GM23338 (cell line): ENCODE data around the gene GHDC. TPM values are rescaled to one million over a fixed set of nuclear protein-coding genes. Genes with fewer than 3 reads are reported as not detected.

Source experiments
- ATAC-seq: fragments of 200-7000 bp; cut with Tn5 transposase; 3 replicates; pipeline ENCODE4 v1.9.1; 2020
- DNase-seq: peaks from one replicate; pipeline ENCODE4 v3.0.0-alpha.2; 2015; ENCODE audit warnings: low spot score
- H2AFZ ChIP-seq: fragments of 200-600 bp; sonication (generic); 2 replicates; pipeline ENCODE4 v1.8.0; 2016; ENCODE audit warnings: antibody characterized with exemption, mild to moderate bottlenecking, moderate library complexity
- H3F3A ChIP-seq: fragments of 200-600 bp; sonication (generic); replicated peaks from 2 replicates; pipeline ENCODE4 v1.8.0; 2017; ENCODE audit warnings: antibody characterized with exemption, mixed run types, low read depth
- H3K27ac ChIP-seq: fragments of 200-600 bp; sonication (generic); 2 replicates; pipeline ENCODE4 v1.6.1; 2016; ENCODE audit warnings: low read depth
- H3K27me3 ChIP-seq: fragments of 200-600 bp; sonication (generic); 2 replicates; pipeline ENCODE4 v1.8.0; 2016; ENCODE audit warnings: mild to moderate bottlenecking, mixed run types, moderate library complexity; ENCODE audit not compliant: insufficient read depth
- H3K36me3 ChIP-seq: fragments of 200-600 bp; sonication (generic); 2 replicates; pipeline ENCODE4 v1.8.0; 2016; ENCODE audit warnings: mild to moderate bottlenecking; ENCODE audit not compliant: insufficient read depth
- H3K4me1 ChIP-seq: fragments of 200-600 bp; sonication (generic); 2 replicates; pipeline ENCODE4 v1.8.0; 2016; ENCODE audit warnings: mild to moderate bottlenecking, moderate library complexity; ENCODE audit not compliant: insufficient read depth
- H3K4me2 ChIP-seq: fragments of 200-600 bp; sonication (generic); 2 replicates; pipeline ENCODE4 v1.7.1; 2017; ENCODE audit warnings: mixed run types
- H3K4me3 ChIP-seq: fragments of 200-600 bp; sonication (generic); 2 replicates; pipeline ENCODE4 v1.6.1; 2016; ENCODE audit warnings: mixed run types
- H3K79me2 ChIP-seq: fragments of 200-600 bp; sonication (generic); replicated peaks from 2 replicates; pipeline ENCODE4 v1.8.0; 2017; ENCODE audit warnings: mild to moderate bottlenecking; ENCODE audit not compliant: insufficient read depth
- H3K9me2 ChIP-seq: fragments of 200-600 bp; sonication (generic); 2 replicates; pipeline ENCODE4 v1.8.0; 2017; ENCODE audit not compliant: insufficient read depth
- H4K20me1 ChIP-seq: fragments of 200-600 bp; sonication (generic); replicated peaks from 2 replicates; pipeline ENCODE4 v1.8.0; 2017; ENCODE audit warnings: mild to moderate bottlenecking; ENCODE audit not compliant: insufficient read depth
- H3K27ac Mint-ChIP-seq: 2 replicates; pipeline ENCODE4 v1.8.0; 2020; ENCODE audit warnings: inconsistent platforms, mild to moderate bottlenecking, moderate library complexity, mixed read lengths
- H3K27me3 Mint-ChIP-seq: 3 replicates; pipeline ENCODE4 v1.8.0; 2022; ENCODE audit warnings: low read depth, mild to moderate bottlenecking, moderate library complexity, mixed read lengths, inconsistent platforms; ENCODE audit not compliant: insufficient read depth, poor library complexity
- H3K36me3 Mint-ChIP-seq: 3 replicates; pipeline ENCODE4 v1.8.0; 2021; ENCODE audit warnings: low read depth, mild to moderate bottlenecking, inconsistent platforms, moderate library complexity, mixed read lengths
- H3K4me1 Mint-ChIP-seq: 3 replicates; pipeline ENCODE4 v1.8.0; 2020; ENCODE audit warnings: mild to moderate bottlenecking, inconsistent platforms, mixed read lengths
- H3K4me3 Mint-ChIP-seq: 3 replicates; pipeline ENCODE4 v1.8.0; 2021; ENCODE audit warnings: moderate library complexity, mild to moderate bottlenecking, inconsistent platforms, mixed read lengths
- H3K9me3 Mint-ChIP-seq: 3 replicates; pipeline ENCODE4 v1.8.0; 2020; ENCODE audit warnings: moderate library complexity, mild to moderate bottlenecking, inconsistent platforms, mixed read lengths
- CREB1 ChIP-seq: fragments of 250-450 bp; sonication (Bioruptor Pico); IDR thresholded peaks from 2 replicates; pipeline ENCODE4 v1.5.0; 2020; ENCODE audit warnings: low read depth, mild to moderate bottlenecking, moderate library complexity
- EZH2 ChIP-seq: fragments of 200-600 bp; sonication (generic); IDR thresholded peaks from one replicate; pipeline ENCODE4 v1.8.0; 2017; ENCODE audit warnings: antibody characterized with exemption, mild to moderate bottlenecking, low read depth; ENCODE audit not compliant: unreplicated experiment
- NANOG ChIP-seq: IDR thresholded peaks from 2 replicates; pipeline ENCODE4 v1.6.1; 2016; ENCODE audit warnings: antibody characterized with exemption, borderline replicate concordance
- POLR2AphosphoS5 ChIP-seq: IDR thresholded peaks from 2 replicates; pipeline ENCODE4 v1.6.1; 2016; ENCODE audit warnings: antibody characterized with exemption, low read depth
- STAT1 ChIP-seq: IDR thresholded peaks from one replicate; pipeline ENCODE4 v1.6.1; 2016; ENCODE audit warnings: antibody characterized with exemption; ENCODE audit not compliant: unreplicated experiment
- polyA plus RNA-seq: library from polyadenylated mRNA; unstranded; fragments of >200 nt; fragmentation: Nextera tagmentation; extraction: Ambion mirVana; gene quantifications from 2 replicates; pipeline ENCODE4 v1.2.1, GENCODE V29; 2016
- total RNA-seq: library from RNA; depleted of rRNA; stranded (reverse); fragments of >200 nt; shearing (Covaris generic); gene quantifications from 2 replicates; pipeline ENCODE4 v1.2.3, GENCODE V29; 2014
- TF ChIP-seq, protein P1 (sequence below): fragments of 250-450 bp; sonication (Bioruptor Pico); IDR thresholded peaks from 2 replicates; pipeline ENCODE4 v1.5.0; 2020; ENCODE audit warnings: mild to moderate bottlenecking, moderate library complexity
- TF ChIP-seq, protein P2 (sequence below): IDR thresholded peaks from 2 replicates; pipeline ENCODE4 v1.6.1; 2016; ENCODE audit warnings: antibody characterized with exemption

Gene GHDC
- total and polyA plus RNA-seq, 2 experiments from 2014 or later, result 4.0 to 13.8 TPM

DNA sequence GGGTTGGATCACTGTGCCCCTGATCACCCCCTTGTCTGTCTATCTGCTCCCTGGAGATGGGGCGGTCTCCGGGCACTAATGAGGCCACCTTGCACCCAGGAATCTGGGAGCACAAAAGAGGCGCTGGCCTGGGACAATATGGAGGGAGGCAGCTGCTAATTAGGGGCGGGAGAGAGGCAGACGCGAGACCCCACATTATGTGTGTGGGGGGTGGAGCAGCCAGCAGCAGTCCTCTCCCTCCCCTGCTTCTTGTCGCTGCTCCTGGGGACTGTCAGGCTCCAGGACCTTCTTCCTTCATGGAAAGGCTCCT lies 8.7 kb downstream of the GHDC start (continued):
- TF ChIP-seq NANOG, result no peak
- TF ChIP-seq, protein P1, sequence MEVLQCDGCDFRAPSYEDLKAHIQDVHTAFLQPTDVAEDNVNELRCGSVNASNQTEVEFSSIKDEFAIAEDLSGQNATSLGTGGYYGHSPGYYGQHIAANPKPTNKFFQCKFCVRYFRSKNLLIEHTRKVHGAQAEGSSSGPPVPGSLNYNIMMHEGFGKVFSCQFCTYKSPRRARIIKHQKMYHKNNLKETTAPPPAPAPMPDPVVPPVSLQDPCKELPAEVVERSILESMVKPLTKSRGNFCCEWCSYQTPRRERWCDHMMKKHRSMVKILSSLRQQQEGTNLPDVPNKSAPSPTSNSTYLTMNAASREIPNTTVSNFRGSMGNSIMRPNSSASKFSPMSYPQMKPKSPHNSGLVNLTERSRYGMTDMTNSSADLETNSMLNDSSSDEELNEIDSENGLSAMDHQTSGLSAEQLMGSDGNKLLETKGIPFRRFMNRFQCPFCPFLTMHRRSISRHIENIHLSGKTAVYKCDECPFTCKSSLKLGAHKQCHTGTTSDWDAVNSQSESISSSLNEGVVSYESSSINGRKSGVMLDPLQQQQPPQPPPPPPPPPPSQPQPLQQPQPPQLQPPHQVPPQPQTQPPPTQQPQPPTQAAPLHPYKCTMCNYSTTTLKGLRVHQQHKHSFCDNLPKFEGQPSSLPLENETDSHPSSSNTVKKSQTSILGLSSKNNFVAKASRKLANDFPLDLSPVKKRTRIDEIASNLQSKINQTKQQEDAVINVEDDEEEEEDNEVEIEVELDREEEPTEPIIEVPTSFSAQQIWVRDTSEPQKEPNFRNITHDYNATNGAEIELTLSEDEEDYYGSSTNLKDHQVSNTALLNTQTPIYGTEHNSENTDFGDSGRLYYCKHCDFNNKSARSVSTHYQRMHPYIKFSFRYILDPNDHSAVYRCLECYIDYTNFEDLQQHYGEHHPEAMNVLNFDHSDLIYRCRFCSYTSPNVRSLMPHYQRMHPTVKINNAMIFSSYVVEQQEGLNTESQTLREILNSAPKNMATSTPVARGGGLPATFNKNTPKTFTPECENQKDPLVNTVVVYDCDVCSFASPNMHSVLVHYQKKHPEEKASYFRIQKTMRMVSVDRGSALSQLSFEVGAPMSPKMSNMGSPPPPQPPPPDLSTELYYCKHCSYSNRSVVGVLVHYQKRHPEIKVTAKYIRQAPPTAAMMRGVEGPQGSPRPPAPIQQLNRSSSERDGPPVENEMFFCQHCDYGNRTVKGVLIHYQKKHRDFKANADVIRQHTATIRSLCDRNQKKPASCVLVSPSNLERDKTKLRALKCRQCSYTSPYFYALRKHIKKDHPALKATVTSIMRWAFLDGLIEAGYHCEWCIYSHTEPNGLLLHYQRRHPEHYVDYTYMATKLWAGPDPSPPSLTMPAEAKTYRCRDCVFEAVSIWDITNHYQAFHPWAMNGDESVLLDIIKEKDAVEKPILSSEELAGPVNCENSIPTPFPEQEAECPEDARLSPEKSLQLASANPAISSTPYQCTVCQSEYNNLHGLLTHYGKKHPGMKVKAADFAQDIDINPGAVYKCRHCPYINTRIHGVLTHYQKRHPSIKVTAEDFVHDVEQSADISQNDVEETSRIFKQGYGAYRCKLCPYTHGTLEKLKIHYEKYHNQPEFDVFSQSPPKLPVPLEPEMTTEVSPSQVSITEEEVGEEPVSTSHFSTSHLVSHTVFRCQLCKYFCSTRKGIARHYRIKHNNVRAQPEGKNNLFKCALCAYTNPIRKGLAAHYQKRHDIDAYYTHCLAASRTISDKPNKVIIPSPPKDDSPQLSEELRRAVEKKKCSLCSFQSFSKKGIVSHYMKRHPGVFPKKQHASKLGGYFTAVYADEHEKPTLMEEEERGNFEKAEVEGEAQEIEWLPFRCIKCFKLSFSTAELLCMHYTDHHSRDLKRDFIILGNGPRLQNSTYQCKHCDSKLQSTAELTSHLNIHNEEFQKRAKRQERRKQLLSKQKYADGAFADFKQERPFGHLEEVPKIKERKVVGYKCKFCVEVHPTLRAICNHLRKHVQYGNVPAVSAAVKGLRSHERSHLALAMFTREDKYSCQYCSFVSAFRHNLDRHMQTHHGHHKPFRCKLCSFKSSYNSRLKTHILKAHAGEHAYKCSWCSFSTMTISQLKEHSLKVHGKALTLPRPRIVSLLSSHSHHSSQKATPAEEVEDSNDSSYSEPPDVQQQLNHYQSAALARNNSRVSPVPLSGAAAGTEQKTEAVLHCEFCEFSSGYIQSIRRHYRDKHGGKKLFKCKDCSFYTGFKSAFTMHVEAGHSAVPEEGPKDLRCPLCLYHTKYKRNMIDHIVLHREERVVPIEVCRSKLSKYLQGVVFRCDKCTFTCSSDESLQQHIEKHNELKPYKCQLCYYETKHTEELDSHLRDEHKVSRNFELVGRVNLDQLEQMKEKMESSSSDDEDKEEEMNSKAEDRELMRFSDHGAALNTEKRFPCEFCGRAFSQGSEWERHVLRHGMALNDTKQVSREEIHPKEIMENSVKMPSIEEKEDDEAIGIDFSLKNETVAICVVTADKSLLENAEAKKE, result no peak

DNA sequence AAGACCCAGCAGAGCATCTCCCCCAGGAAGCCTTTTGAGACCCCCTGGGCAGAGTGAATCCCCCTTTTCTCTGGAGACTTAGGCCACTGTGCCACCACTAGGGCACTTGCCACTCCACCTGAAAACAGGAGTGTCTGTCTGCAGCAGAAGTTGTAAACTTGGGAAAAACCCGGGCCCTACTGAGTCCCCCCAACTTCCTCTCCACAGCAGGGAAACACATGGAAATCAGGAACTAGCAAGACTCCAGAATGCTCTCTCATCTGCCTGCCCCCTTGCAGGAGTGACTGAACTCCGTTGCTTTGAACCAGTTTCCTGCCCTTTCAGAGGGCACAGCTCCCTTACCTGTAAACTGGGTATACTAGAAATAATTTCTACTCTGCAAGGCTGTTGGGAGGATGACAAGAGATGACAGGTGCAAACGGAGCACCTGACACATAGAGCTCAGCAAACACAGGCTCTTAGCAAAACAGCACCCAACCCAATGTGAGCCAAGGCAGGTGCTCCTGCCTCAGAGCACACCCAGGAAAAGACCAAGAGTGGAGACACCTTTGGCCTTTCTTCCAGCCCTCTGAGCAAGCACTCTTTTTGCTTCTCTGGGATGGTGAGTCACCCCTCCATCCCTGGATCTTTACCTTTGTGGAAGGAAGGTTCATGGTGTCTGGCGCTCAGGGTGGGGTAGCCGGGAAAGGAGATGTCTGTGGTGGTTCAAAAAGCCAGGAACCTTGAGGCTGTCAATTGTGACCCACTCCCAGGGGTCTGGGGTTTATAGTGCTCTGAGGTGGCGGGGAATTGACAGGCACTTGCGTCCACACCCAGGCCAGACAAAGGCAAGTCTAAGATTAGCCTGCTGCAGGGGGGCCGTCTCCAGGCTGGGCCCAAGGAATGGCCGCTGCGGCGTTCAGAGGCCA lies 9.3 kb downstream of the GHDC start, which contains the start of gene HCRT:
TSS of gene HCRT (minus strand) at position 740 of the 908 bp plus-strand sequence. CDS start at position 653, 87 bp downstream.
- Mint-ChIP-seq H3K27ac (no peak within 1 kb of the TSS), H3K4me3 (peak within 1 kb of the TSS; percentile 52), H3K27me3 (peaks cover 62% of the 10 kb centered on the region), H3K4me1 (peaks cover 33% of the 10 kb centered on the region), H3K9me3 (no peaks in the 10 kb centered on the region), H3K36me3 (no peaks in the 10 kb centered on the region)
- Histone ChIP-seq H4K20me1 (no peaks in the 10 kb centered on the region), H3K36me3 (no peaks in the 10 kb centered on the region), H2AFZ (peak within 1 kb of the TSS; percentile 100), H3K79me2 (no peaks in the 10 kb centered on the region), H3K4me1 (peaks cover 10% of the 10 kb centered on the region; the same call in 1 of the 2 replicates), H3K4me3 (peak within 1 kb of the TSS; percentile 84; the same call in 1 of the 2 replicates), H3K27me3 (peaks cover 52% of the 10 kb centered on the region), H3K9me2 (no peaks in the 10 kb centered on the region), H3K4me2 (peak within 1 kb of the TSS; percentile 65), H3K27ac (no peak within 1 kb of the TSS), H3F3A (peaks cover 9% of the 10 kb centered on the region)
- no peak for DNase-seq
- no peak for ATAC-seq
- TF ChIP-seq POLR2AphosphoS5 (no peak), EZH2 (no peak), CREB1 (CRISPR knock-in tag) (no peak), NANOG (no peak), STAT1 (no peak)
- TF ChIP-seq, protein P1, result no peak
- TF ChIP-seq, protein P2, sequence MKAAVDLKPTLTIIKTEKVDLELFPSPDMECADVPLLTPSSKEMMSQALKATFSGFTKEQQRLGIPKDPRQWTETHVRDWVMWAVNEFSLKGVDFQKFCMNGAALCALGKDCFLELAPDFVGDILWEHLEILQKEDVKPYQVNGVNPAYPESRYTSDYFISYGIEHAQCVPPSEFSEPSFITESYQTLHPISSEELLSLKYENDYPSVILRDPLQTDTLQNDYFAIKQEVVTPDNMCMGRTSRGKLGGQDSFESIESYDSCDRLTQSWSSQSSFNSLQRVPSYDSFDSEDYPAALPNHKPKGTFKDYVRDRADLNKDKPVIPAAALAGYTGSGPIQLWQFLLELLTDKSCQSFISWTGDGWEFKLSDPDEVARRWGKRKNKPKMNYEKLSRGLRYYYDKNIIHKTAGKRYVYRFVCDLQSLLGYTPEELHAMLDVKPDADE, result no peak
